ENCODE results near the gene SLC35C1. TPM values are rescaled to one million over a fixed set of nuclear protein-coding genes. Genes with fewer than 3 reads are reported as not detected.
"Not testable (repeated sequence)": the region's sequence is repeated elsewhere in the genome, so short reads cannot be mapped to it uniquely, and the experiment has no call there.

Gene SLC35C1
- total RNA-seq, 1 experiment from 2014 or later: 2.2 TPM

GRCh38 chr11:45806072-45806933 lies 1.4 kb downstream of the SLC35C1 start:
- no peak for DNase-seq (ENCODE audit: low read depth, low spot score)

GRCh38 chr11:45806937-45807791 lies 2.2 kb downstream of the SLC35C1 start:
- no peak for DNase-seq (ENCODE audit: low read depth, low spot score)
- in situ Hi-C loops (cut with HindIII; ENCODE audit: low pct_unique_long_range_greater_than_20kb, low sequenced_read_pairs): no loop called here

More at GRCh38 chr11:45806072-45806933, 1.4 kb downstream of the SLC35C1 start:
- in situ Hi-C loops (cut with HindIII; ENCODE audit: low pct_unique_long_range_greater_than_20kb, low sequenced_read_pairs): no loop called here

GRCh38 chr11:45807792-45808238 lies 2.9 kb downstream of the SLC35C1 start:
- DNase-seq (ENCODE audit: low read depth, low spot score): no peak
- in situ Hi-C loops (cut with HindIII; ENCODE audit: low pct_unique_long_range_greater_than_20kb, low sequenced_read_pairs): no loop called here

- in situ Hi-C loops (cut with HindIII; ENCODE audit: low pct_unique_long_range_greater_than_20kb, low sequenced_read_pairs); DNase-seq (ENCODE audit: low read depth, low spot score): not testable (repeated sequence)
Observed at GRCh38 chr11:45808427-45808826, 3.5 kb downstream of the SLC35C1 start.

GRCh38 chr11:45809456-45810395 lies 4.8 kb downstream of the SLC35C1 start:
- in situ Hi-C loops (cut with HindIII; ENCODE audit: low pct_unique_long_range_greater_than_20kb, low sequenced_read_pairs): no loop called here
- DNase-seq (ENCODE audit: low read depth, low spot score): no peak

- in situ Hi-C loops (cut with HindIII; ENCODE audit: low pct_unique_long_range_greater_than_20kb, low sequenced_read_pairs): no loop called here
- no peak for DNase-seq (ENCODE audit: low read depth, low spot score)
Observed at GRCh38 chr11:45810431-45811108, 5.6 kb downstream of the SLC35C1 start.

GRCh38 chr11:45811109-45811435 lies 6.1 kb downstream of the SLC35C1 start:
- in situ Hi-C loops (cut with HindIII; ENCODE audit: low pct_unique_long_range_greater_than_20kb, low sequenced_read_pairs): no loop called here
- no peak for DNase-seq (ENCODE audit: low read depth, low spot score)

- no peak for DNase-seq (ENCODE audit: low read depth, low spot score)
- in situ Hi-C loops (cut with HindIII; ENCODE audit: low pct_unique_long_range_greater_than_20kb, low sequenced_read_pairs): no loop called here
Observed at GRCh38 chr11:45811571-45812290, 6.8 kb downstream of the SLC35C1 start.

GRCh38 chr11:45812581-45813548 lies 7.9 kb downstream of the SLC35C1 start:
- no peak for DNase-seq (ENCODE audit: low read depth, low spot score)
- in situ Hi-C loops (cut with HindIII; ENCODE audit: low pct_unique_long_range_greater_than_20kb, low sequenced_read_pairs): no loop called here

- in situ Hi-C loops (cut with HindIII; ENCODE audit: low pct_unique_long_range_greater_than_20kb, low sequenced_read_pairs): no loop called here
- DNase-seq (ENCODE audit: low read depth, low spot score): peak; percentile 59
Observed at GRCh38 chr11:45815747-45816146, 10.8 kb downstream of the SLC35C1 start.

GRCh38 chr11:45816614-45817013 lies 11.7 kb downstream of the SLC35C1 start:
- in situ Hi-C loops (cut with HindIII; ENCODE audit: low pct_unique_long_range_greater_than_20kb, low sequenced_read_pairs): no loop called here
- no peak for DNase-seq (ENCODE audit: low read depth, low spot score)

- no peak for DNase-seq (ENCODE audit: low read depth, low spot score)
- in situ Hi-C loops (cut with HindIII; ENCODE audit: low pct_unique_long_range_greater_than_20kb, low sequenced_read_pairs): no loop called here
Observed at GRCh38 chr11:45817191-45817590, 12.2 kb downstream of the SLC35C1 start.

GRCh38 chr11:45818961-45819605 lies 14.1 kb downstream of the SLC35C1 start:
- DNase-seq (ENCODE audit: low read depth, low spot score): no peak
- in situ Hi-C loops (cut with HindIII; ENCODE audit: low pct_unique_long_range_greater_than_20kb, low sequenced_read_pairs): no loop called here

- in situ Hi-C loops (cut with HindIII; ENCODE audit: low pct_unique_long_range_greater_than_20kb, low sequenced_read_pairs): no loop called here
Observed at GRCh38 chr11:45820211-45820857, 15.4 kb downstream of the SLC35C1 start.

GRCh38 chr11:45826492-45826891 lies 21.5 kb downstream of the SLC35C1 start:
- in situ Hi-C loops (cut with HindIII; ENCODE audit: low pct_unique_long_range_greater_than_20kb, low sequenced_read_pairs); DNase-seq (ENCODE audit: low read depth, low spot score): not testable (repeated sequence)

More at GRCh38 chr11:45820211-45820857, 15.4 kb downstream of the SLC35C1 start:
- no peak for DNase-seq (ENCODE audit: low read depth, low spot score)
